Heart left ventricle (tissue), 16 donors: ENCODE measurements around the gene CREBBP. TPM values are rescaled to one million over a fixed set of nuclear protein-coding genes. Genes with fewer than 3 reads are reported as not detected.

ENCODE experiments used
- ATAC-seq, 4 donors: fragments of 200-7000 bp; cut with Tn5 transposase; one replicate each; pipeline ENCODE4 v1.9.1; 2020 to 2022; ENCODE audit warnings: moderate library complexity in 4 of 4, mild to moderate bottlenecking in 3 of 4, moderate number of reproducible peaks in 1 of 4
- DNase-seq, 5 donors: peaks; one replicate each; pipeline ENCODE4 v3.0.0-alpha.2; 2020
- H3K27ac ChIP-seq, 12 donors: fragments of 200-600 bp; sonication (generic) in 4 of 12; one replicate each; pipeline versions ENCODE4 v1.5.0 to v1.8.0; 2016 to 2022; ENCODE audit warnings: mild to moderate bottlenecking in 2 of 12
- H3K27me3 ChIP-seq, 9 donors: fragments of 200-600 bp; sonication (generic) in 2 of 9; one replicate each; pipeline versions ENCODE4 v1.5.1 to v1.8.0; 2016 to 2022; ENCODE audit warnings: mild to moderate bottlenecking in 3 of 9
- H3K36me3 ChIP-seq, 9 donors: fragments of 200-600 bp; sonication (generic) in 2 of 9; one replicate each; pipeline versions ENCODE4 v1.5.0 to v1.8.0; 2018 to 2022; ENCODE audit warnings: mild to moderate bottlenecking in 2 of 9
- H3K4me1 ChIP-seq, 12 donors: fragments of 200-600 bp; sonication (generic) in 4 of 12; one replicate each; pipeline versions ENCODE4 v1.5.0 to v1.8.0; 2016 to 2022; ENCODE audit warnings: mild to moderate bottlenecking in 3 of 12
- H3K4me3 ChIP-seq, 12 donors: fragments of 200-600 bp; sonication (generic) in 4 of 12; one replicate each; pipeline versions ENCODE4 v1.5.0 to v1.8.0; 2017 to 2022; ENCODE audit warnings: mild to moderate bottlenecking in 9 of 12, moderate library complexity in 4 of 12
- H3K9me3 ChIP-seq, 12 donors: fragments of 200-600 bp; sonication (generic) in 4 of 12; one replicate each; pipeline versions ENCODE4 v1.5.0 to v1.8.0; 2016 to 2022; ENCODE audit warnings: mild to moderate bottlenecking in 1 of 12
- CTCF ChIP-seq, 12 donors: fragments of 200-600 bp; sonication (generic) in 4 of 12; IDR thresholded peaks; one replicate each; pipeline versions ENCODE4 v1.5.0 to v1.8.0; 2018 to 2022; ENCODE audit warnings: antibody characterized with exemption in 12 of 12, mild to moderate bottlenecking in 5 of 12
- POLR2A ChIP-seq, 2 donors: fragments of 450-650 bp; IDR thresholded peaks; one replicate each; pipeline ENCODE4 v1.6.1; 2017; ENCODE audit warnings: antibody characterized with exemption in 2 of 2, mild to moderate bottlenecking in 2 of 2, moderate library complexity in 2 of 2
- WGBS, 4 donors: extraction: QIAGEN DNeasy Blood & Tissue Kit in 2 of 4; methylation state at CpG; one replicate each; pipeline versions ENCODE4 v1.1.5 to v1.1.7; 2013 to 2018; 5-methylcytosine and 5-hydroxymethylcytosine counted together
- intact Hi-C, 10 donors: fragments of 100-400 bp; cut with DNase I; formaldehyde crosslinking; loops; one replicate each; pipeline versions ENCODE4 v1.11.1 to v1.14.2; 2022
- polyA plus RNA-seq, 2 donors: library from polyadenylated mRNA; stranded (reverse); fragments of 200-250 nt; gene quantifications; one replicate each; pipeline ENCODE4 v1.2.3, GENCODE V29; 2013
- total RNA-seq, 9 donors: library from RNA; depleted of rRNA in 2 of 9; stranded (reverse); fragments of >200 nt in 2 of 9; fragmentation: NEBNext Ultra II Directional in 3 of 9; extraction: Animal tissue kit (Norgen Biotek cat#: 25700) in 3 of 9; gene quantifications; one replicate each; pipeline versions ENCODE4 v1.1.0 to v1.2.4, GENCODE V29; 2016 to 2023
- donor health status: ischemic (EF 13 %, LVEDD 7.1; RV severe dilation, severe dysfunction).
- donor health status: healthy with polysubstance abuse.
- donor health status: DM: no; HTN: yes; CAD: no.
- donor health status: DM: no; HTN: no; CAD: no.
- donor health status: ischemic (EF 25% LVEDD 6.9; RV normal size, moderate dysfunction).
- donor health status: ischemic (EF 25% LVEDD 5.7; RV mildly dilated, moderate dysfunction).
- donor health status: healthy.
- donor health status: DM: yes; HTN: yes; CAD: no.
- donor health status: ischemic (EF 35%, LVEDD 5.7; RV mildly dilated, moderate dysfunction).
- donor health status: nonischemic (EF 11% LVEDD 7.7; RV severe dilation, severe dysfunction).
- donor health status: DM: yes; HTN: yes; CAD: no.
- donor health status: PGD.
- donor health status: ischemic (EF 29% LVEDD 5.4; RV normal size, mild dysfunction).
- donor health status: nonischemic (EF 23%, LVEDD 6.1; RV moderate dilation, normal function).

CREBBP gene
- total and polyA plus RNA-seq, 11 donors = 17.1 to 77.6 (median 39.6) TPM

DNA sequence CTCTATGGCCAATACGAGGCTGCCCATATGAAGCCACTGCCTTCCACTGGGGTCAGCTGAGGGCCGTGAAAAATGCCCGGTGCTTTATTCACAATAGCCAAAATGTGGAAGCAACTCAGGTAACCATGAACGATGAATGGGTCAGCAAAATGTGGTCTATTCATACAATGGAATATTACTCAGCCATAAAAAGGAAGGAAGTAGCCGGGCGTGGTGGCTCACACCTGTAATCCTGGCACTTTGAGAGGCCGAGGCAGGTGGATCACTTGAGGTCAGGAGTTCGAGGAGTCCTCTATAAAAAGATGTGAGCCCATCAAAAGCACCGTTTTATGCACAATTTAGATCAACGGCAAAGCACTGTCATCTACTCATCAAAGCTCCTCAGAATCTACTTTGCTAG, 158.0 kb downstream of the CREBBP start:
- no peak for DNase-seq
- intact Hi-C loops = no loop called here
- 83 to 92% (median 90%) methylated on average over 10 of the region's 10 CpGs for WGBS, 4 donors
- no peak for ATAC-seq
- Histone ChIP-seq H3K9me3 (no peaks in the 10 kb centered on the region), H3K27ac (no peak overlapping the region), H3K4me3 (no peak overlapping the region), H3K4me1 (peaks cover 0 to 11% (median 6%) of the 10 kb centered on the region in 12 donors), H3K36me3 (peaks cover 0 to 18% (median 12%) of the 10 kb centered on the region in 9 donors), H3K27me3 (no peaks in the 10 kb centered on the region)
- TF ChIP-seq POLR2A (IDR thresholded peaks at IDR 0.05) = no peak
- no peak for TF ChIP-seq CTCF (IDR thresholded peaks at IDR 0.05)

GRCh38 chr16:3720418-3720817, 160.1 kb downstream of the CREBBP start:
- H3K36me3 ChIP-seq = no peaks in the 10 kb centered on the region
- WGBS, 4 donors = 48 to 56% (median 52%) methylated on average over 11 of the region's 11 CpGs
- intact Hi-C loops = no loop called here
- no peaks in the 10 kb centered on the region for H3K9me3 ChIP-seq
- H3K27ac ChIP-seq = no peak overlapping the region
- H3K27me3 ChIP-seq = no peaks in the 10 kb centered on the region
- H3K4me1 ChIP-seq = peaks cover 0 to 22% (median 10%) of the 10 kb centered on the region in 12 donors
- TF ChIP-seq POLR2A (IDR thresholded peaks at IDR 0.05) = no peak
- no peak for TF ChIP-seq CTCF (IDR thresholded peaks at IDR 0.05)
- DNase-seq (peak in 2 of 5 donors; percentile 46 to 53), ATAC-seq (peak in 2 of 4 donors; percentile 26 to 46)
- H3K4me3 ChIP-seq = no peak overlapping the region

DNA sequence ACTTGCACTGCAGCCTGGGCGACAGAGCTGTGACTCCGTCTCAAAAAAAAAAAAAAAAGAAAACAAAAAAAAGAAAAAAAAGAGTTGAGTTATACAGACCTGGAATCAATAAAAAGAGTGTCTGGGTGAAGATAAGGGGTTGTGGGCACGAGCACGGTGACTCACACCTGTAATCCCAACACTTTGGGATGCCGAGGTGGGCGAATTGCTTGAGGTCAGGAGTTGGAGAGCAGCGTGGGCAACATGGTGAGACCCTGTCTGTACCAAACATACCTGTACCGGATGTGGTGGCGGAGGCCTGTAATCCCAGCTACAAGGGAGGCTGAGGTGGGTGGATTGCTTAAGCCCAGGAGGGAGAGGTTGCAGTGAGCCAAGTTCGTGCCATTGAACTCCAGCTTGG, 161.9 kb downstream of the CREBBP start:
- H3K27ac ChIP-seq = peak overlapping the region in 2 of 12 donors; percentile 90 to 95
- intact Hi-C loops = loop anchor here in 1 of 10 donors (10.0 kb wide), 1 partner anchor 466 kb away; no protein-coding TSS in a partner anchor
- 93 to 97% (median 96%) methylated on average over 10 of the region's 10 CpGs for WGBS, 4 donors
- no peak for ATAC-seq
- peak overlapping the region in 1 of 12 donors; percentile 98 for H3K4me3 ChIP-seq
- DNase-seq = no peak
- H3K4me1 ChIP-seq = peaks cover 0 to 22% (median 10%) of the 10 kb centered on the region in 12 donors
- H3K36me3 ChIP-seq = peaks cover 0 to 4% (median 0%) of the 10 kb centered on the region in 9 donors
- H3K9me3 ChIP-seq = no peaks in the 10 kb centered on the region
- no peaks in the 10 kb centered on the region for H3K27me3 ChIP-seq
- TF ChIP-seq CTCF (IDR thresholded peaks at IDR 0.05) = no peak
- no peak for TF ChIP-seq POLR2A (IDR thresholded peaks at IDR 0.05)

- Histone ChIP-seq H3K9me3 (no peaks in the 10 kb centered on the region), H3K4me3 (peak overlapping the region; percentile 63 to 98 (median 92)), H3K27me3 (no peaks in the 10 kb centered on the region), H3K27ac (peak overlapping the region; percentile 76 to 98 (median 94)), H3K36me3 (peaks cover 0 to 8% (median 0%) of the 10 kb centered on the region in 9 donors), H3K4me1 (peaks cover 0 to 22% (median 10%) of the 10 kb centered on the region in 12 donors)
- 26 to 29% (median 27%) methylated on average over 5 of the region's 5 CpGs for WGBS, 4 donors
- DNase-seq (no peak), ATAC-seq (no peak)
- intact Hi-C loops = loop anchor here in 1 of 10 donors (10.0 kb wide), 1 partner anchor 467 kb away; no protein-coding TSS in a partner anchor
- TF ChIP-seq CTCF (IDR thresholded peaks at IDR 0.05) (no peak), POLR2A (IDR thresholded peaks at IDR 0.05) (no peak)
Observed at GRCh38 chr16:3718019-3718391, 162.5 kb downstream of the CREBBP start.
